OCI-LY1 (cell line): ENCODE results near the gene HDAC7.

Source experiments
- CTCF ChIP-seq: fragments of 200-600 bp; sonication (generic), shearing (Covaris generic); IDR thresholded peaks from 2 replicates; pipeline ENCODE4 v1.5.1; 2017; ENCODE audit warnings: mild to moderate bottlenecking, antibody characterized with exemption, low read length, moderate library complexity, mixed read lengths
- EZH2 ChIP-seq: fragments of 200-600 bp; sonication (generic), shearing (Covaris generic); IDR thresholded peaks from 2 replicates; pipeline ENCODE4 v1.8.0; 2017; ENCODE audit warnings: borderline replicate concordance, mixed run types, mild to moderate bottlenecking, antibody characterized with exemption, low read length, moderate library complexity, mixed read lengths

GRCh38 chr12:47779943-47780504, 39.7 kb downstream of the HDAC7 start:
- TF ChIP-seq CTCF (no peak), EZH2 (no peak)
